OCI-LY3 (cell line): ENCODE data around the gene NPHP1.

ENCODE experiments used
- EZH2phosphoT487 ChIP-seq: fragments of 200-600 bp; shearing (Covaris generic); IDR thresholded peaks from 2 replicates; pipeline ENCODE4 v1.6.1; 2018; ENCODE audit warnings: antibody characterized with exemption, mixed run types, low read depth
- TF ChIP-seq, protein P1 (sequence below): fragments of 200-600, 300-600 bp; sonication (generic); IDR thresholded peaks from 2 replicates; pipeline ENCODE4 v1.5.1; 2014; ENCODE audit warnings: antibody characterized with exemption, low read length, low read depth

DNA sequence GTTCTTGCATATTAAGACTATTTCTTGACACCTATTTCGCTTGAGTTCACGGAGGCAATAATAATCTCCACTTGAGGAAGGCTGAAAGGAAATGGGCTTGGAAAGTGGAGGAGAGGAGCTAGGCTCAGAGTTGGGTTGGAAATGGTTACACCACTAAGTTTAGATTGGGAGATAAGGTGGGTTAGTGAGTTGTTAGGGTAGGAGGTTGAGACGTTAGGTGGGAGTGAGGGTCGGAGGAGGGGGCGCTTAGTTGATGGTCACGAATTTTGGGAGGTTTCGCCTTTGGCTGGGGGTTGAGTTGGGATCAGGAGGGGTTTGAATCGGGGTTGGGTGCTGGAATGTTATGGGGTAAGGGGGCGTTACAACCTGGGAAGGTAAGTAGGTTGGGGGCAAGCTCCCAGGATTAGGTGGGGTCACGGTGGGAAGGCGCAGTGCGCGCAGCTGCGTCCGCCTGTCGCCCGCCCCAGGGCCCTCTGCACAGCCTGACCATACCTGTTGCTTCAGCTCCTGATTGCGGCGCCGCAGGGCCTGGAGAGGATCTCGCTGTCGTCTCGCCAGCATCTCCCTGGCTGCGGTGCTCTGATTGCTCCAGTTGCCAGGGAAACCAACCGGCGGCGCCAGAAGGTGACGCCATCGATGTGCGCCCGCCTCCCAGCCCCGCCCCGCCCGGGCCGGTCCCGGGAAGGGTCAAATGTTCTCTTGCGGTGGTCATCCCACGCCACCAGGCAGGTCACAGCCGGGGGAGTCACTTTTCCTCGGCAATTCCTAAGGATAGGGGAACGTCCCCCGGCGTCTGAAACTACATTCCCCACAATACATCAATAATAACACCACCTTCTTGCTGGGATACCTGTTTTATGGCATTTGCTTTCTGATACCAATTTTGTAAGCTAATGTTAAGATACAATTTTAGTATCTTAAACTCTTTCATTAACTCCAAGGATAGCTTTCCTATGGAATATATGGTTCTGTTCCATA lies at the start of gene NPHP1:
- TF ChIP-seq, protein P1, sequence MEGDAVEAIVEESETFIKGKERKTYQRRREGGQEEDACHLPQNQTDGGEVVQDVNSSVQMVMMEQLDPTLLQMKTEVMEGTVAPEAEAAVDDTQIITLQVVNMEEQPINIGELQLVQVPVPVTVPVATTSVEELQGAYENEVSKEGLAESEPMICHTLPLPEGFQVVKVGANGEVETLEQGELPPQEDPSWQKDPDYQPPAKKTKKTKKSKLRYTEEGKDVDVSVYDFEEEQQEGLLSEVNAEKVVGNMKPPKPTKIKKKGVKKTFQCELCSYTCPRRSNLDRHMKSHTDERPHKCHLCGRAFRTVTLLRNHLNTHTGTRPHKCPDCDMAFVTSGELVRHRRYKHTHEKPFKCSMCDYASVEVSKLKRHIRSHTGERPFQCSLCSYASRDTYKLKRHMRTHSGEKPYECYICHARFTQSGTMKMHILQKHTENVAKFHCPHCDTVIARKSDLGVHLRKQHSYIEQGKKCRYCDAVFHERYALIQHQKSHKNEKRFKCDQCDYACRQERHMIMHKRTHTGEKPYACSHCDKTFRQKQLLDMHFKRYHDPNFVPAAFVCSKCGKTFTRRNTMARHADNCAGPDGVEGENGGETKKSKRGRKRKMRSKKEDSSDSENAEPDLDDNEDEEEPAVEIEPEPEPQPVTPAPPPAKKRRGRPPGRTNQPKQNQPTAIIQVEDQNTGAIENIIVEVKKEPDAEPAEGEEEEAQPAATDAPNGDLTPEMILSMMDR, result no peak
- TF ChIP-seq EZH2phosphoT487, result no peak
